NCI-H748 (cell line): ENCODE data around the gene ZNF592.
A peak's percentile ranks its signal among the peaks of the same experiment; 100 is the strongest.

Experiments used
- DNase-seq: peaks from one replicate; lab custom pipeline; 2025; ENCODE audit not compliant: unreplicated experiment; lab: John Stamatoyannopoulos, UW

ZNF592 gene

GRCh38 chr15:84824260-84825007 is 76.0 kb downstream of the ZNF592 start:
- DNase-seq, result no peak

- peak; percentile 7 for DNase-seq
Observed at GRCh38 chr15:84826369-84826823, 78.0 kb downstream of the ZNF592 start.

GRCh38 chr15:84827246-84827645 is 78.9 kb downstream of the ZNF592 start:
- DNase-seq, result no peak

DNA sequence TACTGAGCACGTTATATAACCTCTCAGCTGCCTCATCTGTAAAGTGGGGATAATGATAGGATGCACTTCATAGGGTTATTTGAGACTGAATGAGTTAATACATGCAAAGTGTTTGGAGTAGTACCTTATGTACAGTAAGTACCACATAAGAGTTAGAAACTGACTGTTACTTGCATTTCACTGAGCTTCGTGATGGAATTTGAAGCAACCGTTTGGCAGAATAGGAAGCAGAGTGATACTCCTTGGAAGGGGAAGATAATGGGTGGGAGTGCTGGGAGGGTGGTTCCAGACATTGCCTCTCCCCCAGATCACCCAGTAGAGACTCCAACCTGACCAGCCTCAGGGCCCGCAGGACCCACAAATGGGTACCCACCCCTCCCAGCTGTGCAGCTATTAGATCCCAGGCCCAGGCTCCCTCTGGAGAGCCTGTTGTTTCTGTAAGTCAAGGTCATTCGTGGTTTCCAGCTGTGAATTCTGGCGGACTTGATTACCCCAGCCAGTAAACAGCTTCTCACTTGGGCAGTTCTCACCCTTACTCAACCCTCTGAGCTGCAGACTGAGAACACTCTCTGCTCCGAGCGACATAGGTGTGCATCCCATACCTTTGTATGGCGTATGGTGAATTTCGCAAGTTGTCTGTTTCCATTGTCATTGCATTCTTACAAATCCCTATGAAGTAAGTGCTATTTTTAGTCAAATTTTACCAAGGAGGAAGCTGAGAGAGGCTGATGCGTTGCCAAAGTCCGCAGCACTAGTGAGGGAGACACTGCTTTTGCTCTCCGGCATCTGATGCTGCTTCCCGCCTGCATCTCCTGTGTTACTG is 79.9 kb downstream of the ZNF592 start:
- no peak for DNase-seq

- no peak for DNase-seq
Observed at GRCh38 chr15:84829428-84829827, 81.0 kb downstream of the ZNF592 start.

DNA sequence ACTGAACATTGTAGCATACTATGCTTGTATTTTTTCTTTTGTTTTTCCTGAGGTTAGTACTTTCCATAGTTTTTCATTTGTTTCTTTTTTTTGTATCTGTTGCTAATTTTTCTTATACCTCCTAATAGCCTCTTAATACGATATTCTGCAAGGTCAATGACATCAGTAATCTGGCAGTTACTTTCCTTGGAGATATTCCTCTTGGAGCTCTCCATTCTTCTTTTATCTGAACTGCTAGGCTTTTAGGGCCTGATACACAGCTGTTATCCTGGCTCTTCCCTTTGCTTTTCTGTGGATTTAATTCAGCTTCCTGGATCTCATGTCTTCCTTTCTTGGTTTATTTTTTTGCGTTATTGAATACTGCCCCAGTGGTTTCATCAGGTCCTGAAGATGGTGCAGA is 81.6 kb downstream of the ZNF592 start:
- no peak for DNase-seq

- DNase-seq, result no peak
Observed at GRCh38 chr15:84831028-84831427, 82.6 kb downstream of the ZNF592 start.

GRCh38 chr15:84831613-84832012 is 83.2 kb downstream of the ZNF592 start:
- DNase-seq, result no peak

GRCh38 chr15:84832448-84833040 is 84.2 kb downstream of the ZNF592 start:
- DNase-seq, result no peak

GRCh38 chr15:84833447-84834228 is 85.2 kb downstream of the ZNF592 start:
- DNase-seq, result no peak

GRCh38 chr15:84834229-84834955 is 86.0 kb downstream of the ZNF592 start:
- no peak for DNase-seq

- no peak for DNase-seq
Observed at GRCh38 chr15:84834969-84835368, 86.6 kb downstream of the ZNF592 start.

GRCh38 chr15:84835661-84836337 is 87.4 kb downstream of the ZNF592 start:
- DNase-seq, result no peak

DNA sequence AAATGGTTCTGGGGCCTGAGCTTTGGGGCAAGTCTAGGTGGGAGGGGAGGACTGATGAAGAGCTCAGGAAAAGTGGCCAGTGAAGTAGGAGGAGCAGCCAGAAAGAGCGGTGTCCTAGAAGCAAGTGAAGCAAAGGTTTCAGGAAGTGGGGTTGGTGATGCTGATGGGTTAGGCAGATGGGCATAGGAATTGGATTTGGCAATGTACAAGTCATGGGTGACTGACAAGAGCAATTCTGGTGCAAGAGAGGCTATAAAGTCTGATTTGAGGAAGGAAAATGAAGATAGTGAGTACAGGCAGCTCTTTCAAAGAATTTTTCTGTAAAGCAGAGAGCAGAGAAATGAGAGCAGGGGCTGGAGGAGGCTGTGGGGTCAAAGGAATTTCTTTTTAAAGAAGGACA is 88.5 kb downstream of the ZNF592 start:
- DNase-seq, result no peak

DNA sequence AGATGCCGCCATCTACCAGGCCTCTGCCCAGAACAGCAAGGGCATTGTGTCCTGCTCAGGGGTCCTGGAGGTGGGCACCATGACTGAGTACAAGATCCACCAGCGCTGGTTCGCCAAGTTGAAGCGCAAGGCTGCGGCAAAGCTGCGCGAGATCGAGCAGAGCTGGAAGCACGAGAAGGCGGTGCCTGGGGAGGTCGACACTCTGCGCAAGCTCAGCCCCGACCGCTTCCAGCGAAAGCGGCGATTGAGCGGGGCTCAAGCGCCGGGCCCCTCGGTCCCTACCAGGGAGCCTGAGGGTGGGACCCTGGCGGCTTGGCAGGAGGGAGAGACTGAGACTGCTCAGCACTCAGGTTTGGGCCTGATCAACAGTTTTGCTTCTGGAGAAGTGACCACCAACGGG is 91.3 kb downstream of the ZNF592 start:
- DNase-seq, result no peak

GRCh38 chr15:84840255-84840654 is 91.9 kb downstream of the ZNF592 start:
- DNase-seq, result no peak

DNA sequence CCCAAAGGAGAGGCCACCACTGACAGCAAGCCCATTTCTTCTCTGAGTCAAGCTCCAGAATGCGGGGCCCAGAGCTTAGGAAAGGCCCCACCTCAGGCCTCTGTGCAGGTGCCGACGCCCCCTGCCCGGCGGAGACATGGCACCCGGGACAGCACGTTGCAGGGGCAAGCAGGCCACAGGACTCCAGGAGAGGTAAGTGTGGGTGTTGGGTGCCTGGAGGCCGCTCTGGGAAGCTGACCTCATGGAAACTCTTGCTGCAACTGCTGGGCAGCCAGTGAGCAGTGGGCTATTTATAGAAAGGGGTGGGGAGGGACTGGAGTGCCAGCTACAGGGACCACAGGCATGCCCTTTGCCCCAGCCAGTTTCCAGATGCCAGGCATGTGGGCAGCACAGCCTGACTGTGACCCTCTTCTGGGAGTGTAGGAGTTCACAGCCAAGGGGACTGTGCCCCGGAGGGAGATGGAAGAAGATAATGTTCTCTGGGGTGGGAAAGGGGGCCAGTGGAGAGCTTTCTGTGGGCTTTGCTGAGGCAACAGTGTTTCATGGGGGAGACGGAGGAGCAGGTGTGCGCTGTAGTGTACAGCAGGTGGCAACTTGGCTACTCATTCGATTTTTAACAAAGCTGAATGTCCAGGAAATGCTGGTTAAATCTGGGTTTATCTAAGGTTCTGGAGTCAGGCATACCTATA is 92.5 kb downstream of the ZNF592 start:
- no peak for DNase-seq

DNA sequence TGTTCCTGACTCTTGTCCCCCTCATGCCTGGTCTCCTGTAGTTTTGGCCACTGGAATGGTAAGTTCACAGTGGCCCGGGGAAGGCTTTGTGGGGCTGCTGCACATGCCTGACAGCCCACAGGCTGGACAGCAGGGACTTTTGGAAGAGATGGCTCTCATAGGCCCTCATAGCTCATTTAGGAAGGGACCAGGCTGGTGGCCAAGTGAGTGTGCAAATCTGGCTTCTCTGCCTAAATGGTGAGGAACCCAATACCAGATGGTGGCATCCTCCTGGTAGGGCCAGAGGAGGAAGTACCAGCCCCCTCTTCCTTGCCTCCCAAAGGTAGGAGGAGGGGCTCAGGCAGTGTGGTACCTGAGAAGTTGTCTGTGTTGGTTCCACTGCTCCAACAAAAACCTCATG is 94.4 kb downstream of the ZNF592 start:
- no peak for DNase-seq

- DNase-seq, result no peak
Observed at GRCh38 chr15:84844964-84845363, 96.6 kb downstream of the ZNF592 start.
